HepG2 (cell line): ENCODE results near the gene CDHR1. TPM values are rescaled to one million over a fixed set of nuclear protein-coding genes. Genes with fewer than 3 reads are reported as not detected.

Experiments used
- ATAC-seq: fragments of 200-7000 bp; cut with Tn5 transposase; 3 replicates; pipeline ENCODE4 v1.9.1; 2020; ENCODE audit warnings: mild to moderate bottlenecking, moderate library complexity
- BruUV-seq: library from RNA; stranded (reverse); fragments of 400-500 nt; replicated peaks from 2 replicates; lab custom pipeline; 2021; lab: Mats Ljungman, UMichigan
- CTCF ChIA-PET: fragments of 300-600 bp; formaldehyde crosslinking; extraction: SDS; loops from one replicate; lab custom pipeline; 2021; ENCODE audit warnings: low total read pairs, inconsistent platforms, low intra/inter-chr PET ratio; lab: Yijun Ruan, JAX
- POLR2A ChIA-PET: fragments of 350-600 bp; sonication (Branson Sonifier 250); formaldehyde crosslinking; loops from one replicate; lab custom pipeline; 2020; ENCODE audit warnings: antibody characterized with exemption, inconsistent platforms; lab: Yijun Ruan, JAX
- DNase-seq: peaks from one replicate; pipeline ENCODE4 v3.0.0-alpha.2; 2015; ENCODE audit warnings: low spot score
- FAIRE-seq: peaks from 3 replicates; lab custom pipeline; 2011; peaks lifted over from hg19 to GRCh38; lab: Jason Lieb, UNC
- H2AFZ ChIP-seq: one replicate; pipeline ENCODE4 v1.6.1; 2011; ENCODE audit warnings: low read length, inconsistent platforms
- H3K27ac ChIP-seq: fragments of 300-600 bp; 3 replicates; pipeline ENCODE4 v1.8.0; 2011; ENCODE audit warnings: mixed run types, mild to moderate bottlenecking, mixed read lengths, low read length, inconsistent platforms; ENCODE audit not compliant: insufficient read depth; ENCODE audit errors: extremely low read length
- H3K27me3 ChIP-seq, 2 experiments: fragments of 200-600 bp in 1 of 2; 2 replicates in 1 of 2; 3 replicates in 1 of 2; pipeline versions ENCODE4 v1.6.0 to v1.8.0; 2011; ENCODE audit warnings: low read length in 2 of 2, mild to moderate bottlenecking in 2 of 2, moderate library complexity in 2 of 2, inconsistent platforms in 1 of 2; ENCODE audit not compliant: insufficient read depth in 2 of 2, control insufficient read depth in 1 of 2
- H3K36me3 ChIP-seq, 2 experiments: fragments of 200-600 bp in 1 of 2; replicated peaks in 1 of 2; 2 replicates in 1 of 2; 3 replicates in 1 of 2; pipeline versions ENCODE4 v1.5.1 to v1.8.0; 2011; ENCODE audit warnings: low read length in 2 of 2, inconsistent platforms in 1 of 2; ENCODE audit not compliant: insufficient read depth in 2 of 2, control insufficient read depth in 1 of 2
- H3K4me1 ChIP-seq: 2 replicates; pipeline ENCODE4 v1.5.1; 2012; ENCODE audit warnings: low read length, inconsistent platforms; ENCODE audit not compliant: insufficient read depth
- H3K4me2 ChIP-seq: 2 replicates; pipeline ENCODE4 v1.6.0; 2011; ENCODE audit warnings: low read depth, low read length, inconsistent platforms
- H3K4me3 ChIP-seq, 3 experiments: fragments of 200-600 bp in 1 of 3; sonication (generic), shearing (Covaris generic) in 1 of 3; replicated peaks in 1 of 3; 2 replicates each; pipeline ENCODE4 v1.5.1; 2011 to 2016; ENCODE audit warnings: low read length in 3 of 3, inconsistent platforms in 2 of 3, low read depth in 2 of 3, mild to moderate bottlenecking in 2 of 3, control low read depth in 1 of 3, mixed read lengths in 1 of 3; ENCODE audit not compliant: insufficient read depth in 1 of 3
- H3K79me2 ChIP-seq: one replicate; pipeline ENCODE4 v1.6.1; 2011; ENCODE audit warnings: low read length, inconsistent platforms; ENCODE audit not compliant: insufficient read depth
- H3K9ac ChIP-seq: 2 replicates; pipeline ENCODE4 v1.6.0; 2011; ENCODE audit warnings: mild to moderate bottlenecking, low read depth, low read length, inconsistent platforms; ENCODE audit not compliant: insufficient read depth
- H3K9me3 ChIP-seq: 2 replicates; pipeline ENCODE4 v1.5.1; 2012; ENCODE audit warnings: mild to moderate bottlenecking, low read length
- H4K20me1 ChIP-seq: 2 replicates; pipeline ENCODE4 v1.6.0; 2011; ENCODE audit warnings: inconsistent platforms, mild to moderate bottlenecking, low read length, moderate library complexity; ENCODE audit not compliant: insufficient read depth
- MYNN ChIP-seq: sonication (generic); formaldehyde crosslinking; IDR thresholded peaks from 2 replicates; pipeline ENCODE4 v1.4.0; 2020; ENCODE audit warnings: mild to moderate bottlenecking, low read depth, missing genetic modification reagents
- ZNF225 ChIP-seq: sonication (generic); formaldehyde crosslinking; IDR thresholded peaks from 2 replicates; pipeline ENCODE4 v1.4.0; 2020; ENCODE audit warnings: mild to moderate bottlenecking, missing genetic modification reagents
- ZNF530 ChIP-seq: sonication (generic); formaldehyde crosslinking; IDR thresholded peaks from 2 replicates; pipeline ENCODE4 v1.5.0; 2020; ENCODE audit warnings: low read depth, mild to moderate bottlenecking, missing genetic modification reagents
- ZNF564 ChIP-seq: sonication (generic); formaldehyde crosslinking; IDR thresholded peaks from 2 replicates; pipeline ENCODE4 v1.8.1; 2023; ENCODE audit warnings: mild to moderate bottlenecking, missing genetic modification reagents
- WGBS: methylation state at CpG from one replicate; pipeline ENCODE4 v1.1.6; 2017; ENCODE audit warnings: low lambda C conversion rate; 5-methylcytosine and 5-hydroxymethylcytosine counted together
- in situ Hi-C: cut with HindIII; loops from 2 replicates; pipeline ENCODE4 v1.10.0; 2017; ENCODE audit warnings: low pct_unique_long_range_greater_than_20kb; ENCODE audit not compliant: extremely low pct_ligation_motif_present
- intact Hi-C: fragments of 100-400 bp; cut with micrococcal nuclease; formaldehyde crosslinking; loops from one replicate; pipeline ENCODE4 v1.10.0; 2022; ENCODE audit not compliant: unreplicated experiment
- polyA plus RNA-seq, 8 experiments: library from polyadenylated mRNA; depleted of rRNA in 3 of 8; stranded (reverse) in 7 of 8; unstranded in 1 of 8; fragments of >200 nt; fragmentation: Illumina TruSeq in 4 of 8; extraction: Trizol in 4 of 8; gene quantifications; 2 replicates each; pipeline versions ENCODE4 v1.2.1 to v1.2.3, GENCODE V29; 2011 to 2016; ENCODE audit warnings: low read depth in 4 of 8, missing spikeins in 1 of 8, mixed read lengths in 1 of 8; ENCODE audit not compliant: insufficient read depth in 1 of 8
- total RNA-seq, 5 experiments: library from RNA; depleted of rRNA; stranded (reverse); fragments of >200 nt; fragmentation: Illumina TruSeq; extraction: Trizol; gene quantifications; 2 replicates each; pipeline ENCODE4 v1.2.3, GENCODE V29; 2016; ENCODE audit warnings: low read depth in 1 of 5
- TF ChIP-seq, protein P1 (sequence below): sonication (generic); formaldehyde crosslinking; IDR thresholded peaks from 2 replicates; pipeline ENCODE4 v1.8.0; 2022; ENCODE audit warnings: low read depth, missing genetic modification reagents
- TF ChIP-seq, protein P2 (sequence below): sonication (generic); formaldehyde crosslinking; IDR thresholded peaks from 2 replicates; pipeline ENCODE4 v1.4.0; 2020; ENCODE audit warnings: missing genetic modification reagents
- TF ChIP-seq, protein P3 (sequence below): IDR thresholded peaks from 2 replicates; pipeline ENCODE4 v1.4.0; 2020; ENCODE audit warnings: mild to moderate bottlenecking, missing genetic modification reagents
- TF ChIP-seq, protein P4 (sequence below), 2 experiments: IDR thresholded peaks; 2 replicates each; pipeline ENCODE4 v1.6.1; 2011 to 2012; ENCODE audit warnings: low read length in 2 of 2, borderline replicate concordance in 1 of 2, low read depth in 1 of 2, mild to moderate bottlenecking in 1 of 2, moderate library complexity in 1 of 2
- TF ChIP-seq, protein P5 (sequence below): sonication (generic); formaldehyde crosslinking; conservative IDR thresholded peaks from 2 replicates; pipeline ENCODE4 v1.8.0; 2022; ENCODE audit warnings: missing genetic modification reagents

CDHR1 gene
- total and polyA plus RNA-seq, 2 of the 13 experiments (the other 11 are each of a cell fraction or from before 2014, with no cell fraction given), result 0.04 to 0.09 TPM

GRCh38 chr10:84247496-84247895 lies 53.2 kb downstream of the CDHR1 start:
- WGBS, result 56% methylated on average over 6 of the region's 6 CpGs
- no peaks in the 10 kb centered on the region for H3K9me3 ChIP-seq
- no peak overlapping the region for H3K4me2 ChIP-seq
- no peaks in the 10 kb centered on the region for H4K20me1 ChIP-seq
- ChIA-PET POLR2A (no interaction called here), CTCF (no interaction called here)
- no peak overlapping the region for H3K27ac ChIP-seq
- H2AFZ ChIP-seq, result no peak overlapping the region
- no peak overlapping the region for H3K4me3 ChIP-seq
- no peak for DNase-seq
- H3K27me3 ChIP-seq, result peaks cover 0 to 4% of the 10 kb centered on the region in 2 experiments; a peak in 1 of 5 replicates
- no peaks in the 10 kb centered on the region for H3K79me2 ChIP-seq
- ATAC-seq, result no peak
- in situ Hi-C loops, result no loop called here
- intact Hi-C loops, result no loop called here
- no peaks in the 10 kb centered on the region for H3K36me3 ChIP-seq
- H3K9ac ChIP-seq, result no peak overlapping the region
- peaks cover 26% of the 10 kb centered on the region for H3K4me1 ChIP-seq
- no TSS peak for BruUV-seq
- no peak for FAIRE-seq
- TF ChIP-seq, protein P1, sequence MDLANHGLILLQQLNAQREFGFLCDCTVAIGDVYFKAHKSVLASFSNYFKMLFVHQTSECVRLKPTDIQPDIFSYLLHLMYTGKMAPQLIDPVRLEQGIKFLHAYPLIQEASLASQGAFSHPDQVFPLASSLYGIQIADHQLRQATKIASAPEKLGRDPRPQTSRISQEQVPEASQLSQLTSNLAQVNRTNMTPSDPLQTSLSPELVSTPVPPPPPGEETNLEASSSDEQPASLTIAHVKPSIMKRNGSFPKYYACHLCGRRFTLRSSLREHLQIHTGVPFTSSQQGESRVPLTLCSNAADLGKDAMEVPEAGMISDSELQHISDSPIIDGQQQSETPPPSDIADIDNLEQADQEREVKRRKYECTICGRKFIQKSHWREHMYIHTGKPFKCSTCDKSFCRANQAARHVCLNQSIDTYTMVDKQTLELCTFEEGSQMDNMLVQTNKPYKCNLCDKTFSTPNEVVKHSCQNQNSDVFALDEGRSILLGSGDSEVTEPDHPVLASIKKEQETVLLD (CRISPR knock-in tag), result no peak
- TF ChIP-seq ZNF530 (no peak), ZNF225 (CRISPR knock-in tag) (no peak), ZNF564 (CRISPR knock-in tag) (no peak), MYNN (CRISPR knock-in tag) (no peak)
- TF ChIP-seq, protein P2, sequence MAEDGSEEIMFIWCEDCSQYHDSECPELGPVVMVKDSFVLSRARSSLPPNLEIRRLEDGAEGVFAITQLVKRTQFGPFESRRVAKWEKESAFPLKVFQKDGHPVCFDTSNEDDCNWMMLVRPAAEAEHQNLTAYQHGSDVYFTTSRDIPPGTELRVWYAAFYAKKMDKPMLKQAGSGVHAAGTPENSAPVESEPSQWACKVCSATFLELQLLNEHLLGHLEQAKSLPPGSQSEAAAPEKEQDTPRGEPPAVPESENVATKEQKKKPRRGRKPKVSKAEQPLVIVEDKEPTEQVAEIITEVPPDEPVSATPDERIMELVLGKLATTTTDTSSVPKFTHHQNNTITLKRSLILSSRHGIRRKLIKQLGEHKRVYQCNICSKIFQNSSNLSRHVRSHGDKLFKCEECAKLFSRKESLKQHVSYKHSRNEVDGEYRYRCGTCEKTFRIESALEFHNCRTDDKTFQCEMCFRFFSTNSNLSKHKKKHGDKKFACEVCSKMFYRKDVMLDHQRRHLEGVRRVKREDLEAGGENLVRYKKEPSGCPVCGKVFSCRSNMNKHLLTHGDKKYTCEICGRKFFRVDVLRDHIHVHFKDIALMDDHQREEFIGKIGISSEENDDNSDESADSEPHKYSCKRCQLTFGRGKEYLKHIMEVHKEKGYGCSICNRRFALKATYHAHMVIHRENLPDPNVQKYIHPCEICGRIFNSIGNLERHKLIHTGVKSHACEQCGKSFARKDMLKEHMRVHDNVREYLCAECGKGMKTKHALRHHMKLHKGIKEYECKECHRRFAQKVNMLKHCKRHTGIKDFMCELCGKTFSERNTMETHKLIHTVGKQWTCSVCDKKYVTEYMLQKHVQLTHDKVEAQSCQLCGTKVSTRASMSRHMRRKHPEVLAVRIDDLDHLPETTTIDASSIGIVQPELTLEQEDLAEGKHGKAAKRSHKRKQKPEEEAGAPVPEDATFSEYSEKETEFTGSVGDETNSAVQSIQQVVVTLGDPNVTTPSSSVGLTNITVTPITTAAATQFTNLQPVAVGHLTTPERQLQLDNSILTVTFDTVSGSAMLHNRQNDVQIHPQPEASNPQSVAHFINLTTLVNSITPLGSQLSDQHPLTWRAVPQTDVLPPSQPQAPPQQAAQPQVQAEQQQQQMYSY, result no peak
- TF ChIP-seq, protein P3, sequence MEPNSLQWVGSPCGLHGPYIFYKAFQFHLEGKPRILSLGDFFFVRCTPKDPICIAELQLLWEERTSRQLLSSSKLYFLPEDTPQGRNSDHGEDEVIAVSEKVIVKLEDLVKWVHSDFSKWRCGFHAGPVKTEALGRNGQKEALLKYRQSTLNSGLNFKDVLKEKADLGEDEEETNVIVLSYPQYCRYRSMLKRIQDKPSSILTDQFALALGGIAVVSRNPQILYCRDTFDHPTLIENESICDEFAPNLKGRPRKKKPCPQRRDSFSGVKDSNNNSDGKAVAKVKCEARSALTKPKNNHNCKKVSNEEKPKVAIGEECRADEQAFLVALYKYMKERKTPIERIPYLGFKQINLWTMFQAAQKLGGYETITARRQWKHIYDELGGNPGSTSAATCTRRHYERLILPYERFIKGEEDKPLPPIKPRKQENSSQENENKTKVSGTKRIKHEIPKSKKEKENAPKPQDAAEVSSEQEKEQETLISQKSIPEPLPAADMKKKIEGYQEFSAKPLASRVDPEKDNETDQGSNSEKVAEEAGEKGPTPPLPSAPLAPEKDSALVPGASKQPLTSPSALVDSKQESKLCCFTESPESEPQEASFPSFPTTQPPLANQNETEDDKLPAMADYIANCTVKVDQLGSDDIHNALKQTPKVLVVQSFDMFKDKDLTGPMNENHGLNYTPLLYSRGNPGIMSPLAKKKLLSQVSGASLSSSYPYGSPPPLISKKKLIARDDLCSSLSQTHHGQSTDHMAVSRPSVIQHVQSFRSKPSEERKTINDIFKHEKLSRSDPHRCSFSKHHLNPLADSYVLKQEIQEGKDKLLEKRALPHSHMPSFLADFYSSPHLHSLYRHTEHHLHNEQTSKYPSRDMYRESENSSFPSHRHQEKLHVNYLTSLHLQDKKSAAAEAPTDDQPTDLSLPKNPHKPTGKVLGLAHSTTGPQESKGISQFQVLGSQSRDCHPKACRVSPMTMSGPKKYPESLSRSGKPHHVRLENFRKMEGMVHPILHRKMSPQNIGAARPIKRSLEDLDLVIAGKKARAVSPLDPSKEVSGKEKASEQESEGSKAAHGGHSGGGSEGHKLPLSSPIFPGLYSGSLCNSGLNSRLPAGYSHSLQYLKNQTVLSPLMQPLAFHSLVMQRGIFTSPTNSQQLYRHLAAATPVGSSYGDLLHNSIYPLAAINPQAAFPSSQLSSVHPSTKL (CRISPR knock-in tag), result no peak
- TF ChIP-seq, protein P4, sequence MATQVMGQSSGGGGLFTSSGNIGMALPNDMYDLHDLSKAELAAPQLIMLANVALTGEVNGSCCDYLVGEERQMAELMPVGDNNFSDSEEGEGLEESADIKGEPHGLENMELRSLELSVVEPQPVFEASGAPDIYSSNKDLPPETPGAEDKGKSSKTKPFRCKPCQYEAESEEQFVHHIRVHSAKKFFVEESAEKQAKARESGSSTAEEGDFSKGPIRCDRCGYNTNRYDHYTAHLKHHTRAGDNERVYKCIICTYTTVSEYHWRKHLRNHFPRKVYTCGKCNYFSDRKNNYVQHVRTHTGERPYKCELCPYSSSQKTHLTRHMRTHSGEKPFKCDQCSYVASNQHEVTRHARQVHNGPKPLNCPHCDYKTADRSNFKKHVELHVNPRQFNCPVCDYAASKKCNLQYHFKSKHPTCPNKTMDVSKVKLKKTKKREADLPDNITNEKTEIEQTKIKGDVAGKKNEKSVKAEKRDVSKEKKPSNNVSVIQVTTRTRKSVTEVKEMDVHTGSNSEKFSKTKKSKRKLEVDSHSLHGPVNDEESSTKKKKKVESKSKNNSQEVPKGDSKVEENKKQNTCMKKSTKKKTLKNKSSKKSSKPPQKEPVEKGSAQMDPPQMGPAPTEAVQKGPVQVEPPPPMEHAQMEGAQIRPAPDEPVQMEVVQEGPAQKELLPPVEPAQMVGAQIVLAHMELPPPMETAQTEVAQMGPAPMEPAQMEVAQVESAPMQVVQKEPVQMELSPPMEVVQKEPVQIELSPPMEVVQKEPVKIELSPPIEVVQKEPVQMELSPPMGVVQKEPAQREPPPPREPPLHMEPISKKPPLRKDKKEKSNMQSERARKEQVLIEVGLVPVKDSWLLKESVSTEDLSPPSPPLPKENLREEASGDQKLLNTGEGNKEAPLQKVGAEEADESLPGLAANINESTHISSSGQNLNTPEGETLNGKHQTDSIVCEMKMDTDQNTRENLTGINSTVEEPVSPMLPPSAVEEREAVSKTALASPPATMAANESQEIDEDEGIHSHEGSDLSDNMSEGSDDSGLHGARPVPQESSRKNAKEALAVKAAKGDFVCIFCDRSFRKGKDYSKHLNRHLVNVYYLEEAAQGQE (IDR thresholded peaks at IDR 0.05; ENCODE audit: borderline replicate concordance in 1 of 2, low read depth in 1 of 2, low read length in 2 of 2), result no peak
- TF ChIP-seq, protein P5, sequence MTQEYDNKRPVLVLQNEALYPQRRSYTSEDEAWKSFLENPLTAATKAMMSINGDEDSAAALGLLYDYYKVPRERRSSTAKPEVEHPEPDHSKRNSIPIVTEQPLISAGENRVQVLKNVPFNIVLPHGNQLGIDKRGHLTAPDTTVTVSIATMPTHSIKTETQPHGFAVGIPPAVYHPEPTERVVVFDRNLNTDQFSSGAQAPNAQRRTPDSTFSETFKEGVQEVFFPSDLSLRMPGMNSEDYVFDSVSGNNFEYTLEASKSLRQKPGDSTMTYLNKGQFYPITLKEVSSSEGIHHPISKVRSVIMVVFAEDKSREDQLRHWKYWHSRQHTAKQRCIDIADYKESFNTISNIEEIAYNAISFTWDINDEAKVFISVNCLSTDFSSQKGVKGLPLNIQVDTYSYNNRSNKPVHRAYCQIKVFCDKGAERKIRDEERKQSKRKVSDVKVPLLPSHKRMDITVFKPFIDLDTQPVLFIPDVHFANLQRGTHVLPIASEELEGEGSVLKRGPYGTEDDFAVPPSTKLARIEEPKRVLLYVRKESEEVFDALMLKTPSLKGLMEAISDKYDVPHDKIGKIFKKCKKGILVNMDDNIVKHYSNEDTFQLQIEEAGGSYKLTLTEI, result no peak
